Activated B cell treated with CpG ODN at 0.5 μM for 24 hours (primary cell): Measurements from ENCODE around the gene LYRM9. TPM values are rescaled to one million over a fixed set of nuclear protein-coding genes. Genes with fewer than 3 reads are reported as not detected.

ENCODE experiments used
- ATAC-seq: fragments of 200-7000 bp; cut with Tn5 transposase; one replicate; pipeline ENCODE4 v1.10.0; 2021; ENCODE audit warnings: low read depth, mild to moderate bottlenecking, moderate library complexity
- CTCF ChIA-PET: fragments of 350-600 bp; sonication (Branson Sonifier 250); formaldehyde crosslinking; loops from one replicate; lab custom pipeline; 2021; ENCODE audit warnings: antibody characterized with exemption; lab: Charles Lee
- POLR2A ChIA-PET: fragments of 350-600 bp; sonication (Branson Sonifier 250); formaldehyde crosslinking; loops from one replicate; lab custom pipeline; 2021; ENCODE audit warnings: antibody characterized with exemption; lab: Charles Lee
- DNase-seq: peaks from one replicate; pipeline ENCODE4 v3.0.0; 2022
- H3K27ac Mint-ChIP-seq: one replicate; pipeline ENCODE4 v1.8.0; 2020; ENCODE audit warnings: mixed read lengths
- H3K27me3 Mint-ChIP-seq: one replicate; pipeline ENCODE4 v1.8.0; 2021; ENCODE audit warnings: mixed read lengths
- H3K36me3 Mint-ChIP-seq: one replicate; pipeline ENCODE4 v1.8.0; 2021; ENCODE audit warnings: low read depth, mixed read lengths
- H3K4me1 Mint-ChIP-seq: one replicate; pipeline ENCODE4 v1.8.0; 2021; ENCODE audit warnings: mixed read lengths
- H3K4me3 Mint-ChIP-seq: one replicate; pipeline ENCODE4 v1.8.0; 2020; ENCODE audit warnings: mild to moderate bottlenecking, mixed read lengths
- H3K9me3 Mint-ChIP-seq: one replicate; pipeline ENCODE4 v1.8.0; 2020; ENCODE audit warnings: mixed read lengths
- CTCF ChIP-seq: fragments of 200-600 bp; IDR thresholded peaks from one replicate; pipeline ENCODE4 v1.8.0; 2022; ENCODE audit warnings: antibody characterized with exemption, mild to moderate bottlenecking
- intact Hi-C: fragments of 100-400 bp; cut with micrococcal nuclease; formaldehyde crosslinking; loops from one replicate; pipeline ENCODE4 v1.15.1; 2024
- total RNA-seq: library from RNA; stranded (reverse); gene quantifications from 2 replicates; pipeline ENCODE4 v1.2.3, GENCODE V29; 2022

The LYRM9 gene
- total RNA-seq, 1 donor from 2014 or later = 7.2 TPM

GRCh38 chr17:27938241-27938640 lies 45.1 kb upstream of the LYRM9 start:
- DNase-seq = no peak
- no peaks in the 10 kb centered on the region for H3K36me3 Mint-ChIP-seq
- intact Hi-C loops = no loop called here
- H3K9me3 Mint-ChIP-seq = no peaks in the 10 kb centered on the region
- POLR2A ChIA-PET = no interaction called here
- H3K27ac Mint-ChIP-seq = no peak overlapping the region
- H3K4me3 Mint-ChIP-seq = no peak overlapping the region
- no peak for TF ChIP-seq CTCF
- no peak for ATAC-seq
- CTCF ChIA-PET = no interaction called here
- peaks cover 3% of the 10 kb centered on the region for H3K27me3 Mint-ChIP-seq
- peaks cover 19% of the 10 kb centered on the region for H3K4me1 Mint-ChIP-seq

DNA sequence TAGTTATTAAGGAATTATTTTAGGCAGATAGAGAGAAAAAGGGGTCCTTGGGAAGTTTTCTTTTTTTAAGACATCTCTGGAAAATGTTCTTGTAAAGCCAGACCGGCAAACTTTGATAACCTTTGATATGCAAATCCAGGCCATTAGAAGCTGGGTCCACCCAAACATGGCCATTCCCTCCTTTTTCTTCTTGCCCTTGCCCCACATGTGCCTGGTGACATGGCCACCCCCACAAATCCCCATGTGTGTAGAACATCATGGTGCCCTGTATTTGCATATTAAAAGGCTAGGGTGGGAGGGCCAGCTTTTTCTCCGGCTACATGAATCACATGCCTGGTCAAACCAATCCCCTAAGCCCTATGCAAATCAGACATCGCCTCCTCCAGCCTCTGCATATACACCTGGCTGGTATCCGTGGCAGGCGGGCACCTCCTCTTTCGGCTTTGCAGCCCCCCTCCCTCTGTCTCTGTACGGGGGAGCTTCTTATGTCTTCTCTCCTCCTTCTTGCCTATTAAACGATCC lies 43.9 kb upstream of the LYRM9 start:
- Mint-ChIP-seq H3K9me3 (peaks cover 2% of the 10 kb centered on the region), H3K4me3 (no peak overlapping the region), H3K36me3 (no peaks in the 10 kb centered on the region), H3K4me1 (peaks cover 19% of the 10 kb centered on the region), H3K27me3 (peaks cover 6% of the 10 kb centered on the region), H3K27ac (no peak overlapping the region)
- ATAC-seq (no peak), DNase-seq (no peak)
- ChIA-PET CTCF (no interaction called here), POLR2A (no interaction called here)
- TF ChIP-seq CTCF = no peak
- intact Hi-C loops = no loop called here

- Mint-ChIP-seq H3K36me3 (no peaks in the 10 kb centered on the region), H3K27ac (no peak overlapping the region), H3K4me3 (no peak overlapping the region), H3K9me3 (peaks cover 2% of the 10 kb centered on the region), H3K27me3 (peaks cover 8% of the 10 kb centered on the region), H3K4me1 (no peaks in the 10 kb centered on the region)
- ATAC-seq (no peak), DNase-seq (no peak)
- CTCF ChIA-PET = no interaction called here
- POLR2A ChIA-PET = no interaction called here
- intact Hi-C loops = no loop called here
- no peak for TF ChIP-seq CTCF
Observed at GRCh38 chr17:27930000-27930399, 36.8 kb upstream of the LYRM9 start.

- CTCF ChIA-PET = no interaction called here
- peaks cover 2% of the 10 kb centered on the region for H3K9me3 Mint-ChIP-seq
- intact Hi-C loops = no loop called here
- H3K36me3 Mint-ChIP-seq = no peaks in the 10 kb centered on the region
- no peak for TF ChIP-seq CTCF
- H3K4me1 Mint-ChIP-seq = no peaks in the 10 kb centered on the region
- no peak overlapping the region for H3K27ac Mint-ChIP-seq
- POLR2A ChIA-PET = no interaction called here
- peaks cover 8% of the 10 kb centered on the region for H3K27me3 Mint-ChIP-seq
- ATAC-seq (no peak), DNase-seq (no peak)
- H3K4me3 Mint-ChIP-seq = no peak overlapping the region
Observed at GRCh38 chr17:27928587-27928986, 35.4 kb upstream of the LYRM9 start.

- POLR2A ChIA-PET = interaction anchor here (0.7 kb wide), 1 partner anchor 412 kb away, joined by 6 read pairs; no protein-coding TSS in a partner anchor
Observed at GRCh38 chr17:27927781-27928180, 34.6 kb upstream of the LYRM9 start.

More at GRCh38 chr17:27927781-27928180, 34.6 kb upstream of the LYRM9 start:
- Mint-ChIP-seq H3K4me3 (no peak overlapping the region), H3K27ac (no peak overlapping the region), H3K36me3 (no peaks in the 10 kb centered on the region), H3K4me1 (no peaks in the 10 kb centered on the region), H3K27me3 (peaks cover 8% of the 10 kb centered on the region), H3K9me3 (peaks cover 2% of the 10 kb centered on the region)
- ATAC-seq (no peak), DNase-seq (no peak)
- CTCF ChIA-PET = no interaction called here
- no peak for TF ChIP-seq CTCF
- intact Hi-C loops = no loop called here
